ENCODE results near the gene SLC8A1.
A peak's percentile ranks its signal among the peaks of the same experiment; 100 is the strongest.

Gene SLC8A1

DNA sequence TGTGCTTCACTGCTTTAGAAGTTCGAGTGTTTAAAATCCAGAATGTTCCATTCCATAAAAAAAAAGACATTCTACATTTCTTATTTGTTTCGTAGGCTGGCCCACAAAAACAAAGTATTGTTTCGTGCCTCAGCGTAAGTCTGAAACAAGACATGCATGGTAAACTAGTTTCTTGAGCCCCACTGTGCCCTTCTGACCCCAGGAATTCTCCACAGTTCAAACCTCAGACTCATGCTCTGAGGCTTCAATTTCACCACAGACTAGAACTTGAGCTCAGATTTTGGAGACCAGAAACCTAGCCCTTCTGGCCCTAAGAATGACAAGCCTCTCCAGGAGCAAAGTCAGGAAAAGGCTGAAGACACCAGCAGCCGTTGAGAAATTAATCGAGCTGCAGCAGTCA lies 151.5 kb downstream of the SLC8A1 start:
- no peak for DNase-seq

GRCh38 chr2:40299781-40300180 lies 152.1 kb downstream of the SLC8A1 start:
- no peak for DNase-seq

DNA sequence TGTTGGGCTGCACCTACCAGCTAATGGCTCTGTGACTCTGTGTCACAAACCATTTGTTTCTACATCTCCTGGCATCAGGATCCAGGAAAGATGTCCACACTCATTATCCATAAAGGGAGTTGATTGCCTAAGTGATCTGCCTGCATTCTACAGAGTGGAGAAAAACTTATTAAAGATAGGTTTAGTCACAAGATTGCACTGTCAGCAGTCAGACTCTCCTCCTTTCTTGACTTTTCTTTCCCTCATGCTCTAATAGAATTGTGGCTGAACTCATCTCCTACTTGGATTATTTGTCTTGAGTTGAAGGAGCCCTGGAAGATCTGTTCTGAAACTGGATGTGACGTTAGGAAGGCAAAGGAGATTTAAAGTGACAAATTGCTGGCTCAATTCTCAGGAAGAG lies 152.7 kb downstream of the SLC8A1 start:
- DNase-seq, result no peak

- no peak for DNase-seq
Measured at GRCh38 chr2:40298026-40298425, 153.9 kb downstream of the SLC8A1 start.

DNA sequence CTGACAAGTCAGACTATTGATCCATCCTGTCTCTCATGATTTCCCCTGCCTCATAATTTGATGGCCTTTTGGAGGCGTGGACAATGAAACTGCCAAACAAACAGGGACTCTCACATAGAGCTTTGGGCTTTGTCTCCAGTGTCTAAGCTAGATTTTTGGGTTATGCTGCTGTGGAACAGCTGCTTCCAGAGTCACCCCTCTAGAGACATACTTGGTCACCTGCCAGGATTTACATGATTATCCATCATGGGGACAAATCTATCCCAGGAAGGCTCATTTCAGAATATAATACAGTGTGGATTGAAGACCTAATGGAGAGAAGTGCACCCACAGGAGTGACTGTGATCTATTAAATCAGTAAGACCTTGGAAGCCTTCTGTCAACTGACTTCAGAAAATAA lies 159.6 kb downstream of the SLC8A1 start:
- DNase-seq, result no peak

- DNase-seq, result no peak
Measured at GRCh38 chr2:40289771-40290404, 162.0 kb downstream of the SLC8A1 start.

DNA sequence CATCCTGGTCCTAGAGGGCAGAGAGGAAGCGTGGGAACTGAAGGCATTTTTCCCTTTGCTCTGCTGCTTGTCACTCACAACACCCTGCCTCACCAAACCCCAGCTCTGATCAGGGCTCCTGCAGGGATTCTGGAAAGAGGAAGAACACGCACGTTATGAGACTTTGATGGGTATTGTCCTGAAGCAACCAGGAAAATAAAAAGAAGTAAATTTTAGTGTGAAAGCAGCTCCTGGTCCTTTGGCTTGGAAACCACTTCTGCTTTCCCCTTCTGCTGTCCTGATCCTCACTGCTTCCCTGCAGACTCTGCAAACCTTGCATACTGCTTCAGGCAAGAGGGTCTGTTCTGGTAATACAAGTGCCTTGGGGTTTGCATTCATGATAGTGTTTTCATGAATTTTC lies 164.1 kb downstream of the SLC8A1 start:
- DNase-seq, result no peak

- DNase-seq, result peak; percentile 21
Measured at GRCh38 chr2:40287195-40287594, 164.7 kb downstream of the SLC8A1 start.

DNA sequence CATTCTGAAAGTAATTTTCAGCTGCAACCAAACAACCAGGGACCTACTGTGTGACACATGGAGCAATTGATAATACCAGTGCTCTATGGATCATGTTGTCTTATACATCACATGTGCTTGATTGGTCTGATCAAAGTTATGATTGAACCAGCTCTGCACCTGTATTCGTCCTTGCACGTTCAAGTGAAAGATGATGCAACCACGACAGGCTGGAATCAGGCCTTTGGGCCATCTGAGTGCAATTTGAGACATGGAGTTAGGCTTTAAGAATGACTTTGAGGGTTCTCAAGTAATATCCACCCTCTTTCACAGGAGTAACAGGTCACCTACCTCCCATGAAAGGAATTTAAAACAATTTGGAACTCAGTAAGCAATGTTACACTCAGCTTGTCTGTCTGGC lies 165.2 kb downstream of the SLC8A1 start:
- DNase-seq, result no peak

GRCh38 chr2:40285391-40285790 lies 166.5 kb downstream of the SLC8A1 start:
- no peak for DNase-seq

DNA sequence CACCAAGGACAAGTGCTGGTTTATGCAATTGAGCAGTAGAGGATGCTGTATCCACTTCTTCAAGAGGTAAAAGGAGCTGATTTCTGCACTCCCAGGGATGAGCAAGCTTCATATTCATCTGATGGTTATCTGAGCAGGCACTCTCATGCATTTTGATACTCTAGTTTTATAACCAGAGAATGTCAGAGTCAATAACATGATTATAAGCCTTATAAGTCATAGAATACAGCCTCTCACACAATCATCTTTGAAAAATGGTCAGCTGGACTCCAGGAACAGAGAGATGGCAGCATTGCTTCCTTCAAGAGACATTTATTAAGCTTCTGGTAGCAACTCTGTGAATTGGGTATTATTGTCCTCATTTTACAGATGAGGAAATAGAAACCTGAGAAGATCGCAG lies 167.1 kb downstream of the SLC8A1 start:
- DNase-seq, result no peak

DNA sequence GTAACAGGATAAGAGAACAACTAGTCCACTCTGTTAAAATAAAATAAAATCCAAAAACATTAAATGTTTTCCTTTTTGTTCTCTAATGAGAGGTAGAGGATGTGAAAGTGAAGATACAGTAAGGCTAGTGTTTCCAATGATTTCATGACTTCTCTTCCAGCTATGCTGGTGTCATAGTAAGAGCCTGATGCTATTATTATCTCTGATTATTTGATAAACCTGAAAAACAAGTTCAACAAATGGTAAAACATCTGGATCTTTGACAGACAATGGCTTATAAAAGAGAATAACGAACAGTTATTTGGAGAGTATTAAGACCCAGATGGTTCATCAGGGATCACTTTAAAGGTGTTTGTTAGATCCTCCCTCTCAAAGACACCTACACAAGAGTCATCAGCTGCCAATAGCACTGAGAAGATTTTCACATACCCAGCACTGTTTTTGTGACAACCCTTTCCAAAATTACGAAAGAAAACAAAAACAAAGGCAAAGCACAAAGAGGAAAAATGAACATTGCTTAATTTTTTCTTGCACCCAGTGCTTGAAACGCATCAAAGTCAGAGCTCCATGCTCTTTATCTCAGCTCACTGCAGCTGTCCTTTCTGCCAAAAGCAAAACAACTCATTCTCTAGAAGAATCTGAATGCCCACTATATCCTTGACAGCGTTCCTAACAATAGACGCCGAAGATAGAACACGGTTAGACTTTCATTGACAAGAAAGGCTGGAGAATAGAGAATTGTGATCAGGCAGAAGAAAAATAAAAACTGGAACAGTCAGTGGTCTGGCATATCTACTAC lies 168.6 kb downstream of the SLC8A1 start:
- DNase-seq, result no peak

GRCh38 chr2:40282428-40282827 lies 169.5 kb downstream of the SLC8A1 start:
- no peak for DNase-seq

GRCh38 chr2:40281021-40281940 lies 170.6 kb downstream of the SLC8A1 start:
- DNase-seq, result no peak

GRCh38 chr2:40279482-40279881 lies 172.4 kb downstream of the SLC8A1 start:
- no peak for DNase-seq

- DNase-seq, result no peak
Measured at GRCh38 chr2:40279001-40279400, 172.9 kb downstream of the SLC8A1 start.

GRCh38 chr2:40276076-40276475 lies 175.8 kb downstream of the SLC8A1 start:
- DNase-seq, result no peak

GRCh38 chr2:40274270-40274669 lies 177.6 kb downstream of the SLC8A1 start:
- DNase-seq, result no peak

DNA sequence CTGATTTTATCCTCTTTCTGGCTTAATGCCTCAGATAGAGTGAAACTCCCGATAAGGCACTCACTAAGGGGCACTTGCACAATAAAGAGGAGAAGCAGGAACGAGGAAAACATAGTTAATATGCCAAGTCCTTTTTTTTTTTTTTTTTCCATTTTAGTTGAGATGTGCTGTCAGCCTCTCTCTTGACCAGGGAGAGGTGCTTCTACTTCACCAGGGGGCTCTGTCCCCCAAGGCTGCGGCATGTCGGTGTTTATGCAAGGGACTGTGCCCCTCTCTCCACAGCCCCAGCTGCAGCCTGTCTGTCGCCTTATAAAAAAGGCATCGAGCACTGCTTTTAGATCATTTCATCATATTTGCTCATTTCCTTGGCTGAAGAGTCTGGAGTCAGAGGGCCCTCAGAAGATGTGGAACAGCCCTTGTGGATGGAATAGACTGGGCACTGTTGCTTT lies 178.1 kb downstream of the SLC8A1 start:
- no peak for DNase-seq

DNA sequence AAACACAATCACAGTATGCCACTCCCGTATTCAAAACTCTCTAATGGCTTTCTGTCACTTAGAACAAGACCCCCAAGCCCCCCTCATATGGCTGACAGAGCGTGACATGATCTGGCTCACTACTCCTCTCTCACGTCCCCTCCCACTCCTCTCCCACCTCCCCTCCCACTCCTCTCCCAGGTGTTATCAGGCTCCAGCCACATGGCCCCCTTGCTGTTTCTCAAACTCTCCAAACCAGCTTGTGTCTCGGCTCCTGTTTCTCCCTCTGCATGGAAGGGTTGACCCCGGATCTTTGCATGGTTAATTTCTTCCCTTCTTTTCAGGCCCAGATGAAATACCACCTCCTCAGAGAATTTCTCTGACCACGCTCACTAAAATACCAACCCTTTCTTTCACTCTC lies 180.8 kb downstream of the SLC8A1 start:
- no peak for DNase-seq

DNA sequence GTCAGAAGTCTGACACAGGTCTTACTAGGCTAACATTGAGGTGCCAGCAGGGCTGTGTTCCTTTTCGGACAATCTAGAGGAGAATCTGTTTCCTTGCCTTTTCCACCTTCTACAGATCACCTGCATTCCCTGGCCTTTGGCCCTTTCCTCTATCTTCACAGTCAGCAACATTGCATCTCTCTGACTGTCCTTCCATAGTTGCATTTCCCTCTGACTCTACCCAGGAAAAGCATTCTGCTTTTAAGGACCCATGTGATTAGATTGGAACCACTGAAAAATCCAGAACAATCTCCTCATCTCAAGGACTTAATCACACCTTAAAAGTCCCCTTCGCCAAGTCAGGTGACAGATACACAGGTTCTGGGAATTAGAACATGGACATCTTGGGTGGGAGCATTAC lies 181.5 kb downstream of the SLC8A1 start:
- DNase-seq, result no peak

DNA sequence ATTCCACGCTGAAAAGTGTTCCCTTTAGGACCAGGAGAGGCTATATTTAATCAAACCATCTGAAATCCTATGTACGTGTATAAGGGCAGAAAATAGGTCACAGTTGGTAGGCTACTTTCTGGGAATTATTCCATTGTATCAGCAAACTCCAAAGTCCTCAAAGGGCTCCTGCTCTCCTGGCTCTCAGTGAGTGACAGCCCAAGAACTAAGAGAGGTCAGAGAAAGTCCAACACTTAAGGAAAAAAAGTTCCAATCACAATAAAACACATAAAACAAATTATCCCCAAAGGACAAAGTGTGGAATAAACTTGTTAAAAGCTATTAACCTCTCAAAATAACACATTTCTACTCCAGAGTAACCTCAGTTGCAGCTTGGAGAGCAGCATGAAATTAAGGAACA lies 183.3 kb downstream of the SLC8A1 start:
- no peak for DNase-seq

DNA sequence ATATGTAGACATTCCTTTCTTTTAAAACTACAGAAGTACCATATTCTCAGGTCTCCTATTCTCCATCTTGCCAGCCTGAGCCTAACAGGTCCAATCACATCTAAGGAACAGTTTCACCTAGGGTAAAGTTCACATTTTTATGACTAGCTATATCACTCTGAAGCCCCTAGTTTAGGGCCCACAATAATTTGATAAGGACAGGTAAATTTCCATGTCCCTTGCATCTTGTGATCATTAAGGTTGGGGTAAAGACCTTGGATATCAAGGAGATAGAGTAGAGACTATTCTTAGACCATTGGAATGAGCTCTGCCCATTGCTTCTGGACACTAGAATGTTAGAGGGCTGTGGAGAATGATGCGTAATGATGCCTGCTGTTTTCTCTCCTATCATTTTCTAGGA lies 185.7 kb downstream of the SLC8A1 start:
- no peak for DNase-seq

GRCh38 chr2:40265602-40266001 lies 186.3 kb downstream of the SLC8A1 start:
- DNase-seq, result no peak
